Activated T-cell treated with anti-CD3 and anti-CD28 coated beads, Interleukin-2, amount 50 U/mL, for 24 hours (primary cell): Measurements from ENCODE around the gene NDRG4.

Source experiments
- DNase-seq: peaks from one replicate; pipeline ENCODE4 v3.0.0-alpha.2; 2020
- H3K27ac Mint-ChIP-seq: 2 replicates; pipeline ENCODE4 v1.8.0; 2020; ENCODE audit warnings: mild to moderate bottlenecking, mixed read lengths
- H3K27me3 Mint-ChIP-seq: 2 replicates; pipeline ENCODE4 v1.8.0; 2020; ENCODE audit warnings: mixed read lengths
- H3K36me3 Mint-ChIP-seq: 2 replicates; pipeline ENCODE4 v1.8.0; 2020; ENCODE audit warnings: low read depth, mixed read lengths
- H3K4me1 Mint-ChIP-seq: 2 replicates; pipeline ENCODE4 v1.8.0; 2020; ENCODE audit warnings: low read depth, mixed read lengths
- H3K4me3 Mint-ChIP-seq: 2 replicates; pipeline ENCODE4 v1.8.0; 2020; ENCODE audit warnings: mild to moderate bottlenecking, moderate library complexity, mixed read lengths
- H3K9me3 Mint-ChIP-seq: 2 replicates; pipeline ENCODE4 v1.8.0; 2020; ENCODE audit warnings: mixed read lengths

Gene NDRG4

DNA sequence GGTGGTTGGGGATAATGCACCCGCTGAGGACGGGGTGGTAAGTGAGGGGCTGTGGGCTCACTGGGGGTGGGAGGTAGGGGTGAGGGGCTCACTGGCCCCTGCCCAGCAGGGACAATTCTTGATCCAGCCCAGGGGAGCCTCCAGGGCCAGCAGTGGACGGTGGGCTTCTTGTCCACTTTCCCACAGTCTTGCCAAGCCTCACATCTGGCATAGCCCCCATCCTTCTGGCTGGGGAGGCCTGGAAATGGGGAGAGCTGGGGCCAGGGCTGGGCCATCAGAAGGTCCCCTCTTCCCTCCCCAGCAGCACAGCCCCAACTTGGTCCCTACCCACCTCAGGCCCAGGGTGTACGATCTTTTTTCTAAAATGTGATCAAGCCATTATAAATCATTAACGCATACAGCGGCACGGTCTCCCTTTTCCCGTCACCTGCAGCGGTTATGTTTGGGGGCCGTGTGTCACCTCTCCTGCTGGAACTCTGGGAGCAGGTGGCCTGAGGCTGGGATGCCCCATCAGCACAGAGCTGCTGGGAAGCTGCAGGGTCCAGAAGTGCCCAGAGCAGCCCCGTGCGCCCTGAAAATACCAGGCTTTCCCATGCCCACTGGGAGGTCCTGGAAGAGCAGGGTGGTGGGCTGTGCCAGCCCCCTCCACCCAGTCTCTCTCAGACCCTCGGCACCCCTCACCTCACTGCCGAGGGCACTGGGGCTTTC lies 8.2 kb downstream of the NDRG4 start:
- Mint-ChIP-seq H3K36me3 (peaks cover 19% of the 10 kb centered on the region), H3K27me3 (peaks cover 3% of the 10 kb centered on the region), H3K4me1 (peaks cover 5% of the 10 kb centered on the region), H3K27ac (peak overlapping the region; percentile 33), H3K4me3 (no peak overlapping the region), H3K9me3 (no peaks in the 10 kb centered on the region)
- DNase-seq = no peak

DNA sequence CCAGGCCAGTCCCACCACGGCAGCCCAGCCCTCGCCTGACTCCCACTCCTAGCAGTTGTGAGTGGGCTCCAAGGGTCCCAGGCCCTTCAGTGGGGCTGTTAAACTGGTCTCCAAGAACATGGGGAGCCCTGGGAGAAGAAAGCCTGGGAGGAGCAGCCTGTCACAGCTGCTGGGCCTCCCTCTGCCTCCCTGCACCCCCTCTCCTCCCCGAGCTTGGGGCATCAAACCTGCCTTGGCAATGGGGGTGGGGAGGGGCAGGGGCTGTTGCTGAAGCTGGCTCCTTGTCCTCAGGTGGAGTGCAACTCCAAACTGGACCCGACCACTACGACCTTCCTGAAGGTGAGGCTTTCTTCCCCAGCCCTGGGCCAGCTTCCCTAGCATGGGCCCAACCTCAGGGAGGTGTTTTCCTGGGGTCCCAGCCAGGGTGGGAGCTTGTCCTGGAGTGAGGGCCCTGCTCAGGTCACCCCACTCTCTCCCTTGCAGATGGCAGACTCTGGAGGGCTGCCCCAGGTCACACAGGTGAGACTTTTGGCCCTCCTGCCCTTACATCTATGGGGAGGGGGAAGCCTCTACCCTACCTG lies 8.8 kb downstream of the NDRG4 start:
- Mint-ChIP-seq H3K27ac (no peak overlapping the region), H3K4me1 (peaks cover 6% of the 10 kb centered on the region), H3K9me3 (no peaks in the 10 kb centered on the region), H3K36me3 (peaks cover 19% of the 10 kb centered on the region), H3K4me3 (no peak overlapping the region), H3K27me3 (no peaks in the 10 kb centered on the region)
- DNase-seq = peak; percentile 26

DNA sequence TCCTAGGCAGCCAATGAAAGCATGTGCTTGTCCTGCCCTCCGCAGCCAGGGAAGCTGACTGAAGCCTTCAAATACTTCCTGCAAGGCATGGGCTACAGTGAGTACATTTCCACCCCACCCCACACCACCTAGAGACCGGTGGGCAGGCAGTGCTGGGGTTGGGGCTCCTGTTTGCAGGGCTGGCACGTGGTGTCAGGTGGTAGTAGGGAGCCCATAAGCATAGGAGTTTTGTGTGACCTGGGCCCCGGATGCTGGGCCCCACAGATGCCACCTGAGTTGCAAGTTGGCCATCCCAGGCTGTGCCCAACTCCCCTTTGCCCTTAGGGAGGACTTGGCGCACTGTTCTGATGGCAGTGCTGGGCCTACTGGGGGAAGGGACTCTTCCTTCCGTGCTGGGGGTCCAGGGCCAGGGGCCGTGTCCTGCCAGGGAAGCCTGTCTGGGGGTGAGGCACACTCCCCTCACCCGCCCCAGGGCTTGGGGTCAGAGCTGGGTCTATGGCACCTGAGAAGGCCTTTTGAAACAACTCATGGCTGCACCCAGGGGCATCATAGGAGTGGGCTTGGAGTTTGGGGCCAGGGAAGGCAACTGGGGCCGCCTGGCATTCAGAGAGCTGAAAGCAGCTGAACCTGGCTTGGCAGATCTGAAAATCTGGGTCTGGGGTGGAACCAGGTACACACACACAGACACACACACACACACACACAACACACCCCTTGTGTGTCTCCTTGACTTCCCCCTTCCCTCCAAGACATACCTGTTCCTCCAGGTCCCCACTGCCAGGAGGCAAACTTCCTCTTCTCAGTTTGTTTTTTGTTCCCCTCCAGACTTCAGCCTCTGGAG lies 9.5 kb downstream of the NDRG4 start:
- DNase-seq = peak; percentile 24
- Mint-ChIP-seq H3K27ac (no peak overlapping the region), H3K36me3 (peaks cover 21% of the 10 kb centered on the region), H3K4me3 (no peak overlapping the region), H3K4me1 (peaks cover 9% of the 10 kb centered on the region), H3K27me3 (no peaks in the 10 kb centered on the region), H3K9me3 (no peaks in the 10 kb centered on the region)

DNA sequence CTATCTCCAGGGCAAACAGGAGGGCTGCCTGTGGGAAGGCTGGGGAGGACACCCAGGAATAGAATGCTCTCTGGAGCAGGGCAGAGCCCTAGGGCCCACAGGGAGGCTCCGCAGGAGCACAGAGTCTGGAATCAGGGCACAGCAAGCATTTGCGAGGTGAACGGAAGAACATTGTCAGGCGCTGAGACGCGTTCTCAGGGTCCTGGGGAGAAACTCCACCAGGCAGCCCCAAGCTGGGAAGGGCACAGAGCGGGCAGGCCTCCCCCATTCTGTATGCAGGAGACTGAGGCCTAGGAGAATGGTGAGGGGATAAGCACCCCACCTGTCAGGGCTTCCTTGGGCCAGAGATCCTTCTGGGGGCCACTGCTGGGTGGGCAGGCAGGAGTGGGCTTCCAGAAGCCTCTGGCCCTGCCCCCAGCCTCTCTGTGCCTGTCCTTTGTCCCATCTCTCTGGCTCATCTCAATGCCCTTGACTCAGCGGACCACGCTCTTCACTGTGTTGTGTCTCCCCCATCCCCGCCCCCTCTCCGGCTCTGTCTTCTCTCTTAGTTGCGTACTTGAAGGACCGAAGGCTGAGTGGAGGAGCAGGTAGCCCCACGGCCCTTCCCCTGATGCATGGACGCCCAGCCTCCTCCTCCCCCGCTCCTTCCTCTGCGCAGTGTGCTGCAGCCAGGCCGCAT lies 10.3 kb downstream of the NDRG4 start:
- Mint-ChIP-seq H3K9me3 (no peaks in the 10 kb centered on the region), H3K27me3 (no peaks in the 10 kb centered on the region), H3K4me3 (no peak overlapping the region), H3K27ac (peak overlapping the region; percentile 71), H3K4me1 (peaks cover 16% of the 10 kb centered on the region), H3K36me3 (peaks cover 27% of the 10 kb centered on the region)
- DNase-seq = peak; percentile 23

- DNase-seq = peak; percentile 29
- H3K4me1 Mint-ChIP-seq = peaks cover 16% of the 10 kb centered on the region
- peaks cover 30% of the 10 kb centered on the region for H3K36me3 Mint-ChIP-seq
- no peak overlapping the region for H3K4me3 Mint-ChIP-seq
- no peaks in the 10 kb centered on the region for H3K9me3 Mint-ChIP-seq
- H3K27me3 Mint-ChIP-seq = no peaks in the 10 kb centered on the region
- H3K27ac Mint-ChIP-seq = peak overlapping the region; percentile 71
Measured at GRCh38 chr16:58510776-58511628, 11.1 kb downstream of the NDRG4 start.

- Mint-ChIP-seq H3K9me3 (no peaks in the 10 kb centered on the region), H3K27ac (peak overlapping the region; percentile 66), H3K4me3 (no peak overlapping the region), H3K4me1 (peaks cover 27% of the 10 kb centered on the region), H3K36me3 (peaks cover 42% of the 10 kb centered on the region), H3K27me3 (no peaks in the 10 kb centered on the region)
- DNase-seq = peak; percentile 88
Measured at GRCh38 chr16:58511933-58512815, 12.2 kb downstream of the NDRG4 start.

DNA sequence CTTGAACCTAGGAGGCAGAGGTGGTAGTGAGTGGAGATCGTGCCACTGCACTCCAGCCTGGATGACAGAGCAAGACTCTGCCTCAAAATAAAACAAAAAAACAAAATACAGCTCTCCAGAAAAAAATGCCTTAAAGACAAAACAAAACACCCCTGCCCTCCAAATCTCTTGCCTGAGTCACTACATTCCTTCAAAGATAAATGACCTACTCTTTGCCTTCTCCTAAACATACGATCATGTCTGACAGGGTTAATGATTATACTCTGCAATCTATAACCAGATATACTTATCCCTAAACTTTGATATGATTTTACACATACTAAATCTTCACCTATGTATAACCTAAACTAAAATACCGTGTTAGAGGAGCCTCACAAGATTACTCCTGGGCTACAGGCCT lies 13.9 kb downstream of the NDRG4 start:
- Mint-ChIP-seq H3K36me3 (peaks cover 59% of the 10 kb centered on the region), H3K9me3 (no peaks in the 10 kb centered on the region), H3K4me1 (peaks cover 40% of the 10 kb centered on the region), H3K27me3 (no peaks in the 10 kb centered on the region), H3K27ac (no peak overlapping the region), H3K4me3 (peak overlapping the region; percentile 9)
- no peak for DNase-seq

DNA sequence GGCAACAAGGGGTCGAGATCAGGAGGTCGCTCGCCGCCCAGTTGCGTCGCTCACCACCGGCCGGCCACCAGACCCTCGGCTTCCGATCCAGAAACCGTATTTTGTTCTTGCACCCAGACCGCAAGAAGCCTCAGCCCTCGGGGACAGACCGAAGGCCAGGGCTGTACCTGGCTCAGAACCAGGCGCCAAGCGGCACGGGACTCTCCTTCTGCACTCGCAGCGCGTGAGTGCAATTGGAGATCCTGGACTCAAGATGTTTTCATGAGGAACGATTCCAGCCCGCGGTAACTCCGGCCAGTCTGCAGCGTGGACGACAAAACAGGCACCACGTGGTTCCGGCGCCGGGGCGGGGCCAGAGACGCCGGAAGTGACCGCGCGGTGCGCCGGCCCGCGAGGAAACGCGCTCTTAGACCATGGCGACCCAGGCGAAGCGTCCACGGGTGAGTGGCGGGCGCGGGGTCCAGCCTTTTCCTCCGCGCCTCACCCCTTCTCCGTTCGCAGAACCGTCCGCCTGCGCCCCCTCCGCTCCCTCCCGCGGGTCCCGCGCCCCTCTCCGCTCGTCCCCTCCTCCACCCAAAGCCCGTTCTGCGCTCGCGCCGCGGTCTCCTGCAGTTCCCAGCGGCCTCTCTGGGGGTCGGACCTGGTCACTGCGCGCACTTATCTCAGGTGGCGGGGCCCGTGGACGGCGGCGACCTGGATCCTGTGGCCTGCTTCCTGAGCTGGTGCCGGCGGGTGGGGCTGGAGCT lies 15.4 kb downstream of the NDRG4 start, which contains the start of gene SETD6:
Gene SETD6, plus strand, starts transcription at position 393 of the 746 bp plus-strand sequence. Its CDS starts 21 bp downstream, at position 414.
- Mint-ChIP-seq H3K4me3 (peak within 1 kb of the TSS; percentile 93), H3K9me3 (no peaks in the 10 kb centered on the region), H3K4me1 (peaks cover 49% of the 10 kb centered on the region), H3K27ac (peak within 1 kb of the TSS; percentile 93), H3K27me3 (no peaks in the 10 kb centered on the region), H3K36me3 (peaks cover 70% of the 10 kb centered on the region)
- DNase-seq = peak; percentile 89

DNA sequence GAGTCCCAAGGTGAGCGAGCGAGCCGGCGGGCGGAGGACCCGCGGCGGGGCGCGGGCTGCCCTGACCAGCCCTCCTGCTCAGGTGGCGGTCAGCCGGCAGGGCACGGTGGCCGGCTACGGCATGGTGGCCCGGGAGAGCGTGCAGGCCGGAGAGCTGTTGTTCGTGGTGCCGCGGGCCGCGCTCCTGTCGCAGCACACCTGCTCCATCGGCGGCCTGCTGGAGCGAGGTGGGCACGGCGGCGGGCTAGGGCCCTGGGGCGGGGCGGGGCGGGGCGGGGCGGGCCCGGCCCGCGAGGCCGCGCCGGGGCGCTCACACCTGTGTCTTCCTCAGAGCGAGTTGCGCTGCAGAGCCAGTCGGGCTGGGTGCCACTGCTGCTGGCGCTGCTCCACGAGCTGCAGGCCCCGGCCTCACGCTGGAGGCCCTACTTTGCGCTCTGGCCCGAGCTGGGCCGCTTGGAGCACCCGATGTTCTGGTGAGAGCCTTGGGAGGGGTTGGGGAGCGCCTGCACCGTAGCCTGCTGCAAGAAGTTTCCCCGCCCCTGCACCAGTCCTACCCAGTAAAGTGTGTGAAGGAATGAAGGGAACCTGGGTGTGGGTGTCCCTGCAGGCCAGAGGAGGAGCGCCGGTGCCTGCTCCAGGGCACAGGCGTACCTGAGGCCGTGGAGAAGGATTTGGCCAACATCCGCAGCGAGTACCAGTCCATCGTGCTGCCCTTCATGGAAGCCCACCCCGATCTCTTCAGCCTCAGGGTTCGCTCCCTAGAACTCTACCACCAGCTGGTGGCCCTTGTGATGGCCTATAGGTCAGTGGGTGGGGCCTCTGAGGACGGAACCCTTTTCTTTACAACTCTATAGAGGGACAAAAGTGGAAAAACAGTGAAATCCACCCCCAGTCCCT lies 16.2 kb downstream of the NDRG4 start:
- Mint-ChIP-seq H3K4me3 (peak overlapping the region; percentile 93), H3K27me3 (no peaks in the 10 kb centered on the region), H3K36me3 (peaks cover 74% of the 10 kb centered on the region), H3K27ac (peak overlapping the region; percentile 93), H3K4me1 (peaks cover 52% of the 10 kb centered on the region), H3K9me3 (no peaks in the 10 kb centered on the region)
- DNase-seq = no peak

DNA sequence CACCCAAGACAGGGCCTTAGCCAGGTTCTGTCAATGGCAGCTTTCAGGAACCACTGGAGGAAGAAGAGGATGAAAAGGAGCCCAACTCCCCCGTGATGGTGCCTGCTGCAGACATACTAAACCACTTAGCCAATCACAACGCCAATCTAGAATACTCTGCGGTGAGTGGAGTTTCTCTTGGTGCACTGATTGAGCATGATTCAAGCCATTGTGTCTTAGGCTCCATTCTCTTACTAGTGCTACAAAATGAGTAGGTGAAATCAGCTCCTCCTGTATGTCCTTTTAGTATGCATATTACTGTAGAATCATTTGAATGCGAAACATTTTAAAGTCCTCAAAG lies 16.8 kb downstream of the NDRG4 start:
- DNase-seq = no peak
- H3K9me3 Mint-ChIP-seq = no peaks in the 10 kb centered on the region
- peak overlapping the region; percentile 22 for H3K27ac Mint-ChIP-seq
- peak overlapping the region; percentile 93 for H3K4me3 Mint-ChIP-seq
- no peaks in the 10 kb centered on the region for H3K27me3 Mint-ChIP-seq
- H3K4me1 Mint-ChIP-seq = peaks cover 52% of the 10 kb centered on the region
- H3K36me3 Mint-ChIP-seq = peaks cover 77% of the 10 kb centered on the region

- Mint-ChIP-seq H3K4me3 (no peak overlapping the region), H3K27ac (peak overlapping the region; percentile 79), H3K36me3 (peaks cover 84% of the 10 kb centered on the region), H3K9me3 (no peaks in the 10 kb centered on the region), H3K27me3 (no peaks in the 10 kb centered on the region), H3K4me1 (peaks cover 47% of the 10 kb centered on the region)
- no peak for DNase-seq
Measured at GRCh38 chr16:58518083-58518979, 18.4 kb downstream of the NDRG4 start.
